Natural killer cell (primary cell): ENCODE data around the gene UQCRC1. TPM values are rescaled to one million over a fixed set of nuclear protein-coding genes. Genes with fewer than 3 reads are reported as not detected.

Source experiments
- ATAC-seq, 3 donors: fragments of 150-1000 bp in 2 of 3; fragments of 200-7000 bp in 1 of 3; cut with Tn5 transposase; 1 replicate in 1 of 3; 2 replicates in 2 of 3; pipeline ENCODE4 v1.10.0; 2021; ENCODE audit warnings: mild to moderate bottlenecking in 2 of 3, moderate library complexity in 2 of 3
- DNase-seq, 2 donors: peaks; one replicate each; pipeline versions ENCODE4 v3.0.0 to v3.0.0-alpha.2; 2013 to 2021; ENCODE audit warnings: mixed read lengths in 1 of 2
- H3K27ac ChIP-seq: one replicate; pipeline ENCODE4 v1.5.1; 2013; ENCODE audit warnings: mild to moderate bottlenecking, low read length
- H3K27me3 ChIP-seq: one replicate; pipeline ENCODE4 v1.6.1; 2013; ENCODE audit warnings: low read length; ENCODE audit not compliant: control insufficient read depth, insufficient read depth
- H3K36me3 ChIP-seq: one replicate; pipeline ENCODE4 v1.6.1; 2013; ENCODE audit warnings: low read length; ENCODE audit not compliant: control insufficient read depth, insufficient read depth
- H3K4me1 ChIP-seq: one replicate; pipeline ENCODE4 v1.6.1; 2013; ENCODE audit warnings: low read length; ENCODE audit not compliant: control insufficient read depth, insufficient read depth
- H3K4me3 ChIP-seq: one replicate; pipeline ENCODE4 v1.5.1; 2013; ENCODE audit warnings: low read length
- H3K9me3 ChIP-seq: one replicate; pipeline ENCODE4 v1.6.1; 2013; ENCODE audit warnings: low read length; ENCODE audit not compliant: control insufficient read depth, insufficient read depth
- H3K27ac Mint-ChIP-seq, 2 donors: one replicate each; pipeline ENCODE4 v1.8.0; 2022; ENCODE audit warnings: mild to moderate bottlenecking in 2 of 2, mixed read lengths in 2 of 2, moderate library complexity in 1 of 2
- H3K27me3 Mint-ChIP-seq, 2 donors: one replicate each; pipeline ENCODE4 v1.8.0; 2022; ENCODE audit warnings: low read depth in 2 of 2, mixed read lengths in 2 of 2
- H3K36me3 Mint-ChIP-seq: one replicate; pipeline ENCODE4 v1.8.0; 2022; ENCODE audit warnings: mixed read lengths
- H3K4me1 Mint-ChIP-seq, 2 donors: one replicate each; pipeline ENCODE4 v1.8.0; 2022; ENCODE audit warnings: mixed read lengths in 2 of 2
- H3K4me3 Mint-ChIP-seq: one replicate; pipeline ENCODE4 v1.8.0; 2022; ENCODE audit warnings: mild to moderate bottlenecking, moderate library complexity, mixed read lengths
- H3K9me3 Mint-ChIP-seq, 2 donors: one replicate each; pipeline ENCODE4 v1.8.0; 2022; ENCODE audit warnings: mixed read lengths in 2 of 2
- whole genome bisulfite sequencing: methylation state at CpG from one replicate; pipeline ENCODE4 v1.1.7; 2013; ENCODE audit warnings: missing lambda C conversion rate; ENCODE audit not compliant: insufficient coverage; 5-methylcytosine and 5-hydroxymethylcytosine counted together
- intact Hi-C: fragments of 100-400 bp; cut with micrococcal nuclease; formaldehyde crosslinking; loops from one replicate; pipeline ENCODE4 v1.14.2; 2022
- total RNA-seq, 4 donors: library from RNA; stranded (reverse); fragments of 120-200 nt in 1 of 4; gene quantifications; one replicate each; pipeline versions ENCODE4 v1.2.3 to v1.2.4, GENCODE V29; 2013 to 2022
- TF ChIP-seq, protein P1 (sequence below): fragments of 200-600 bp; IDR thresholded peaks from one replicate; pipeline ENCODE4 v1.8.0; 2022; ENCODE audit warnings: antibody characterized with exemption

UQCRC1 gene
- total RNA-seq, 3 donors from 2014 or later (not counting 1 experiment from before 2014, with no cell fraction given), result 117 to 139 (median 124) TPM

GRCh38 chr3:48635222-48636021 is 26.0 kb upstream of the UQCRC1 start, which contains the start of gene SLC26A6:
TSS of gene SLC26A6 (minus strand) at chr3:48635461. CDS start at chr3:48635393, 68 bp downstream.
- Histone ChIP-seq H3K9me3 (no peaks in the 10 kb centered on the region), H3K27me3 (no peaks in the 10 kb centered on the region), H3K36me3 (no peaks in the 10 kb centered on the region), H3K4me1 (peaks cover 23% of the 10 kb centered on the region), H3K4me3 (peak within 1 kb of the TSS; percentile 83), H3K27ac (peak within 1 kb of the TSS; percentile 49)
- ATAC-seq (peak; percentile 95 to 96 (median 96)), DNase-seq (peak; percentile 86 to 94)
- H3K4me1 Mint-ChIP-seq, result peaks cover 0 to 31% of the 10 kb centered on the region in 2 donors
- H3K9me3 Mint-ChIP-seq, result no peaks in the 10 kb centered on the region
- H3K27me3 Mint-ChIP-seq, result no peaks in the 10 kb centered on the region
- no peaks in the 10 kb centered on the region for H3K36me3 Mint-ChIP-seq
- H3K4me3 Mint-ChIP-seq, result peak within 1 kb of the TSS; percentile 93
- under 1% methylated on average over 68 of the region's 68 CpGs for WGBS
- H3K27ac Mint-ChIP-seq, result peak within 1 kb of the TSS; percentile 62 to 81
- intact Hi-C loops, result loop anchor here (1.0 kb wide), 1 partner anchor 20 kb away; no protein-coding TSS in a partner anchor
- TF ChIP-seq, protein P1, sequence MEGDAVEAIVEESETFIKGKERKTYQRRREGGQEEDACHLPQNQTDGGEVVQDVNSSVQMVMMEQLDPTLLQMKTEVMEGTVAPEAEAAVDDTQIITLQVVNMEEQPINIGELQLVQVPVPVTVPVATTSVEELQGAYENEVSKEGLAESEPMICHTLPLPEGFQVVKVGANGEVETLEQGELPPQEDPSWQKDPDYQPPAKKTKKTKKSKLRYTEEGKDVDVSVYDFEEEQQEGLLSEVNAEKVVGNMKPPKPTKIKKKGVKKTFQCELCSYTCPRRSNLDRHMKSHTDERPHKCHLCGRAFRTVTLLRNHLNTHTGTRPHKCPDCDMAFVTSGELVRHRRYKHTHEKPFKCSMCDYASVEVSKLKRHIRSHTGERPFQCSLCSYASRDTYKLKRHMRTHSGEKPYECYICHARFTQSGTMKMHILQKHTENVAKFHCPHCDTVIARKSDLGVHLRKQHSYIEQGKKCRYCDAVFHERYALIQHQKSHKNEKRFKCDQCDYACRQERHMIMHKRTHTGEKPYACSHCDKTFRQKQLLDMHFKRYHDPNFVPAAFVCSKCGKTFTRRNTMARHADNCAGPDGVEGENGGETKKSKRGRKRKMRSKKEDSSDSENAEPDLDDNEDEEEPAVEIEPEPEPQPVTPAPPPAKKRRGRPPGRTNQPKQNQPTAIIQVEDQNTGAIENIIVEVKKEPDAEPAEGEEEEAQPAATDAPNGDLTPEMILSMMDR, result peak; percentile 42

DNA sequence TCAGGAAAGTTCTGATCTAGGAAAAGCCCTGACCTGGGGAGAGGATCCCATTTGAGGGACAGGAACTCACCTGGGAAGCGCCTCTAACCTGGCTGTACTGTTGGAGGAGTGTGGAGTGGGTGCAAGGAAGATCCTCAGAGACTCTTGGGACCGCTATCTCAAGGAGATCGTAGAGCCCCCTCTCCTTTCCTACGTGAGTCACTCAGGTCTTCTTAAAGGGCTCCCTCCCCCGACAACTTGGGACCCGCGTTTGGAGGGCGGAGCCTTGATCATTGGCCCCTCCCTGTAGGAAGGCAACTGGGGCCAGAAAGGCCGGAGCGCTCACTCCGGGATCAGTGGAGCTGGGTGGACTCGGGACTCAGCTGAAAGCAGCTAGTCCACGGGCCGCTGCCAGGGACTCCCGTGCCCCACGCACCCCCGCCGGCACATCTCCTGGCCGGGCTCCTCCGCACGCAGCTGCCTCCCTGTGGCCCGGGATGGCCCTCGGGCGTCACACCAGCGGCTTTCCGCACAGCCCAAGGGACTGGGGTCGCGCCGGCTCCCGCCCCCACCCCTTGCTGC is 25.3 kb upstream of the UQCRC1 start:
- peak overlapping the region in 1 of 2 donors; percentile 81 for H3K27ac Mint-ChIP-seq

DNA sequence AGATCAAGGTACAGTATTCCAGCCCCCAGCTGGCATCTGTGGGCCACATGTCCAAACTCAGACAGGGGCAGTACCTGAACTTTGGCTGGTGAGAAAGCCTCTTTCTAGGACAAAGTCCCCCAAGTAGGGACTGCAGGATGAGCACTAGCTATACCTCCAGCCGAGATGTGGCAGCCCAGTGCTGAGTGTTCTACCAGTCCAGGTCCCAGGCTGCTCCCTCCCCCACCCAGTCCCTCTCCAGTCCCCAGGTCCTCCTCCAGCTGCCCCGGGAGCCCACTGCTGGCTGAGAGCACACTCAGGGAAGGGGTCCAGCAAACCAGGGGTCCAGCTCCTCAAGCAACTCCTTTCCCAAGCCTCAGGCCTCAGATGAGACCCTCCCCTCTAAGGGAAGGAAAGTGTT is 24.3 kb upstream of the UQCRC1 start:
- H3K27ac Mint-ChIP-seq, result no peak overlapping the region
- ATAC-seq (no peak), DNase-seq (no peak)
- H3K9me3 Mint-ChIP-seq, result no peaks in the 10 kb centered on the region
- no peaks in the 10 kb centered on the region for H3K27me3 ChIP-seq
- no peaks in the 10 kb centered on the region for H3K27me3 Mint-ChIP-seq
- TF ChIP-seq, protein P1, result no peak
- peak overlapping the region; percentile 93 for H3K4me3 Mint-ChIP-seq
- no peaks in the 10 kb centered on the region for H3K9me3 ChIP-seq
- no peaks in the 10 kb centered on the region for H3K36me3 Mint-ChIP-seq
- H3K4me1 Mint-ChIP-seq, result peaks cover 0 to 27% of the 10 kb centered on the region in 2 donors
- peaks cover 4% of the 10 kb centered on the region for H3K36me3 ChIP-seq
- 100% methylated on average over 2 of the region's 2 CpGs for WGBS
- intact Hi-C loops, result no loop called here
- H3K27ac ChIP-seq, result no peak overlapping the region
- no peak overlapping the region for H3K4me3 ChIP-seq
- H3K4me1 ChIP-seq, result peaks cover 23% of the 10 kb centered on the region

More for the DNA sequence above, 25.3 kb upstream of the UQCRC1 start:
- no peaks in the 10 kb centered on the region for H3K27me3 ChIP-seq
- H3K36me3 ChIP-seq, result peaks cover 4% of the 10 kb centered on the region
- intact Hi-C loops, result loop anchor here (1.0 kb wide), 1 partner anchor 21 kb away; no protein-coding TSS in a partner anchor
- Mint-ChIP-seq H3K4me1 (peaks cover 0 to 31% of the 10 kb centered on the region in 2 donors), H3K9me3 (no peaks in the 10 kb centered on the region), H3K27me3 (no peaks in the 10 kb centered on the region), H3K4me3 (peak overlapping the region; percentile 93), H3K36me3 (no peaks in the 10 kb centered on the region)
- no peaks in the 10 kb centered on the region for H3K9me3 ChIP-seq
- no peak overlapping the region for H3K27ac ChIP-seq
- 5% methylated on average over 30 of the region's 30 CpGs for WGBS
- TF ChIP-seq, protein P1, result no peak
- DNase-seq, result peak in 1 of 2 donors; percentile 57
- ATAC-seq, result peak; percentile 17 to 31 (median 25)
- peaks cover 23% of the 10 kb centered on the region for H3K4me1 ChIP-seq
- H3K4me3 ChIP-seq, result peak overlapping the region; percentile 83
